ENCODE data around the gene C11orf68.

The C11orf68 gene

DNA sequence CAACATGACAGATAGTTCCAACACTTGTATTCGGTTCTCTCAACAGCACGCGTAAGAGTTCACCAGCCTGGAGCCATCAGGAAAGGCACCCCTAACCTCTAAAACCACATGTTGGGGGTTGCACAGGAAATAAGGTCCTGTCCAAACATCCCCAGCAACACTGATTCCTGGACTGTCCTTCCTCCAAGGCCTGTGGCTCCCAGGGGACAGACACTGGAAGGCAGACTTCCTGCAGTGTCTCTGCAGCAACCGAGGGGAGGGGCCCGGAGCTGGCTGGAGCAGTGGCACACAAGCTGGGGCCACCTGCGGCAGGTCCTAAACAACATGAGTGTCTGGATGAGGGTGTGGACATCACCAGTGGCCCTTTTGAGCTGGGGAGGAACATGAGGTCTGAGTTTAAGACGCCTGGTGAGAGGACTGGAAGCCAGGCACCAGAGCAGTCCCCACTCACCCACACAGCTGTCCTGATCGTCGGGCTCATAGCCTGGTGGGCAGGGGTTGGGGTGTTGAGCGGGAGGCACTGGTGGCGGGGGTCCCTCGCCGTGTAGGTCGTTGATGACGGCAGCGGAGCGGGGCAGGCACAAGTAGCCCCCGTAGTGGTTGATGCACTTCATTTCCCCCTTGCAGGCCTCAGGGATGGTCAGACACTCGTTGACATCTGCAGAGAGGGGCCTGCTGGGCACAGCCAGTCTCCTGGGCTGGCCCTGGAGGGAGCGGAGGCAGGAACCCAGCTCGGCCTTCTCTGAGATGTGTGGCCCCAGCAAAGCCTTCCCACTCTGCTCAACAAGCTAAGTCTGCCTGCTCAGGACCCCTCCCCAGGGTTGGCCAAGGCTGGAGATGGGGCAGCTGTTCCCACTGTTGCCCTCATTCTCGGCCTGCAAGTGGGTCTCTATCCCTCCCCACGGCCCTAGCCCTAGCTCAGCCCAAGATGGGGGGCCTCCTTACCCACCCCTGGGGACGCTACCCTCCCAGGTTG is 47.9 kb downstream of the C11orf68 start:
- peak overlapping the region; percentile 18 for H3K27ac ChIP-seq

DNA sequence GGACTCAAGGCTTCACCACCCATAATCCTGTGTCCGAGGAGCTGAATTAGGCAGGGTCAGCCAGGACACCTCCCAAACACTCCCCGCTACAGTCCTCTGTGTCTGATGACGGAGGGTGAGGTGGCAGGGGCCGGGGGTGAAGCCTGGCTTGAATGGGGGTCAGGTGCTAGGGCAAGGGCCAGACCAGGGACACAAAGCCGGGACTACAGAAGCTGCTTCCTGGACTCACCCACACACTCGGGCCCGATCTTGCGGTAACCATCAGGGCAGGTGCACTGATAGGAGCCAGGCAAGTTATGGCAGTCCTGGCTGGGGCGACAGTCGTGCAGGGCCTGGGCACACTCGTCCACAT is 48.6 kb downstream of the C11orf68 start:
- in situ Hi-C loops (cut with HindIII; ENCODE audit: low pct_ligation_motif_present, low sequenced_read_pairs) = no loop called here
- no peak overlapping the region for H3K27ac ChIP-seq
- TF ChIP-seq, protein P1, sequence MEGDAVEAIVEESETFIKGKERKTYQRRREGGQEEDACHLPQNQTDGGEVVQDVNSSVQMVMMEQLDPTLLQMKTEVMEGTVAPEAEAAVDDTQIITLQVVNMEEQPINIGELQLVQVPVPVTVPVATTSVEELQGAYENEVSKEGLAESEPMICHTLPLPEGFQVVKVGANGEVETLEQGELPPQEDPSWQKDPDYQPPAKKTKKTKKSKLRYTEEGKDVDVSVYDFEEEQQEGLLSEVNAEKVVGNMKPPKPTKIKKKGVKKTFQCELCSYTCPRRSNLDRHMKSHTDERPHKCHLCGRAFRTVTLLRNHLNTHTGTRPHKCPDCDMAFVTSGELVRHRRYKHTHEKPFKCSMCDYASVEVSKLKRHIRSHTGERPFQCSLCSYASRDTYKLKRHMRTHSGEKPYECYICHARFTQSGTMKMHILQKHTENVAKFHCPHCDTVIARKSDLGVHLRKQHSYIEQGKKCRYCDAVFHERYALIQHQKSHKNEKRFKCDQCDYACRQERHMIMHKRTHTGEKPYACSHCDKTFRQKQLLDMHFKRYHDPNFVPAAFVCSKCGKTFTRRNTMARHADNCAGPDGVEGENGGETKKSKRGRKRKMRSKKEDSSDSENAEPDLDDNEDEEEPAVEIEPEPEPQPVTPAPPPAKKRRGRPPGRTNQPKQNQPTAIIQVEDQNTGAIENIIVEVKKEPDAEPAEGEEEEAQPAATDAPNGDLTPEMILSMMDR (IDR thresholded peaks at IDR 0.05; ENCODE audit: low read depth, low read length, missing control alignments) = no peak
- peak overlapping the region; percentile 9 for H3K4me3 ChIP-seq (ENCODE audit: low read depth, low read length)
- H3K27me3 ChIP-seq (replicated peaks) = no peaks in the 10 kb centered on the region
- DNase-seq = no peak
- H3K36me3 ChIP-seq (replicated peaks) = peaks cover 45% of the 10 kb centered on the region

More for the DNA sequence above, 47.9 kb downstream of the C11orf68 start:
- TF ChIP-seq, protein P1 (IDR thresholded peaks at IDR 0.05; ENCODE audit: low read depth, low read length, missing control alignments) = no peak
- Histone ChIP-seq H3K36me3 (replicated peaks) (peaks cover 38% of the 10 kb centered on the region), H3K27me3 (replicated peaks) (no peaks in the 10 kb centered on the region), H3K4me3 (ENCODE audit: low read depth, low read length) (peak overlapping the region; percentile 72)
- DNase-seq = no peak
- in situ Hi-C loops (cut with HindIII; ENCODE audit: low pct_ligation_motif_present, low sequenced_read_pairs) = no loop called here

DNA sequence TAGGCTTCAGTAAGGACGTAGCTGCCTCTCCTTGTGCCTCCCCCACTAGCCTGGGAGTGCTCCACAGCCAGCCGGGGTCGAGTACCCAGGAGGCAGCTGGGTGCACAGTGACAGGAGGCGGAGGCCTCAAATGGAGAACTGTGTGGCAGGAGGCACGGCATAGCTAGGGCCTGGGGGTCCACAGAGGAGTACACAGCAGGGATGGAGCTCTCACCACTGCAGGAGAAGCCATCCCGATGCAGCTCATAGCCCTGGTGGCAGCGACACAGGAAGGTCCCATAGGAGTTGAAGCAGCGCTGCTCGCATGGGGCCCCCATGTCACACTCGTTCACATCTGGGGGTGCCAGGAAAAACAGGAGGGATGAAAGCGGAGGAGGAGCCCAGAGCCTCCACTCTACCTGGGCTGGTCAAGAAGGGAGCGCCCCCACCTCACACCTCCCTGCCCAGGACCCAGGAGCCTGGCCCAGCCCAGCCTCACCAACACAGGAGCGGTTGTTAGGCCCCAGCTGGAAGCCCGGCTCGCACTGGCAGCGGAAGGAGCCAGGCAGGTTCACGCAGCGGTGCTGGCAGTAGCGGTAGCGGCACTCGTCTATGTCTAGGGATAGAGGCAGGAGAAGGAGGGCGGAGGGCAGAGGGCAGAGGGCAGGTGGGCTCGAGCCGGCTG is 49.1 kb downstream of the C11orf68 start:
- TF ChIP-seq, protein P1 (IDR thresholded peaks at IDR 0.05; ENCODE audit: low read depth, low read length, missing control alignments) = no peak
- in situ Hi-C loops (cut with HindIII; ENCODE audit: low pct_ligation_motif_present, low sequenced_read_pairs) = no loop called here

DNA sequence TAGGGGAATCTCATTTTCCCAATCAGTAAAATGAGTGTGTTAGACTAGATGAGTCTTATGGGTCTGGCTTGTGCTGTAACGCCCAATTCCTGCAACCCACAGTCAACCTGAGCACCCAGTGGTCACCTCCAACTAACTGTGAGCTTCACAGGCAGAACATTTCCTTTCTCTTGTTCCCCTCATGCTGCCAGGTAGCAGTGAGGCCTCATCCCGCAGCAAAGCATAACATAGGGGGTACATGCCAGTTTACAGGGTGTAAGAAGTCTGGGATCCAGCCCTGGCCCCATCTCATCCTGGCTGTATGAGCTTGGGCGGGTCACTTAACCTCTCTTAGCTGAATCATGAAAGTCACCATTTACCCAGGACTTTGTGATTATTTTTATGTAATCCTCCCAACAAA is 50.0 kb downstream of the C11orf68 start:
- no peak overlapping the region for H3K4me3 ChIP-seq (ENCODE audit: low read depth, low read length)
- no peak overlapping the region for H3K27ac ChIP-seq
- no peaks in the 10 kb centered on the region for H3K27me3 ChIP-seq (replicated peaks)
- in situ Hi-C loops (cut with HindIII; ENCODE audit: low pct_ligation_motif_present, low sequenced_read_pairs) = no loop called here
- TF ChIP-seq, protein P1 (IDR thresholded peaks at IDR 0.05; ENCODE audit: low read depth, low read length, missing control alignments) = no peak
- peaks cover 59% of the 10 kb centered on the region for H3K36me3 ChIP-seq (replicated peaks)
- DNase-seq = no peak

More for the DNA sequence above, 49.1 kb downstream of the C11orf68 start:
- Histone ChIP-seq H3K27ac (no peak overlapping the region), H3K36me3 (replicated peaks) (peaks cover 50% of the 10 kb centered on the region), H3K27me3 (replicated peaks) (no peaks in the 10 kb centered on the region), H3K4me3 (ENCODE audit: low read depth, low read length) (no peak overlapping the region)
- DNase-seq = no peak

DNA sequence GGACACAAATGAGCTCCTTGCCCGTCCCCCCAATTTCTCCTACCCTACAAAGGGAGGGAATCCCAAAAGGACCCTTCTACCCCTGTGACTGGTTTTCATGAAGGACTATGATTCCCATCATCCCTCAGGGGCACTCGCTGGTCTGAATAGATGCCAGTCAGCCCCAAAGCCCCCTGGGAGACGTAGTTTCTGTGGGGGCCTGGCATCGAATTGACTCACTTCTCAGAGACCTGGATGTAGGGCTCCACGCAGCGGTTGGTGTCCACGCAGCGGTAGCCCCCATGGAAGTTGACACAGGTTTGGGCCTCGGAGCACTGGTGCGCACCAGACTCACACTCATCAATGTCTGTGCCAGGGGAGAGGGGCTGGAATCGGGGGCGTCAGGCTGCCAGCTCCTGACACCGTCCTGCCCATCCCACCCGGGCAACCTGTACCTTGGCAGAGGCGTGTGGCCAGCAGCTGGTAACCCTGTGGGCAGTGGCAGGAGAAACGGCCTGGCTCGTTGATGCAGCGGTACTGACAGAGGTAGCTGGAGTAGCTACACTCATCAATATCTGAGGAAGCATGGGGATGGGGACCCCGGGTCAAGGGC is 50.7 kb downstream of the C11orf68 start:
- TF ChIP-seq, protein P1 (IDR thresholded peaks at IDR 0.05; ENCODE audit: low read depth, low read length, missing control alignments) = no peak
- H3K27me3 ChIP-seq (replicated peaks) = no peaks in the 10 kb centered on the region
- no peak for DNase-seq
- no peak overlapping the region for H3K4me3 ChIP-seq (ENCODE audit: low read depth, low read length)
- no peak overlapping the region for H3K27ac ChIP-seq
- in situ Hi-C loops (cut with HindIII; ENCODE audit: low pct_ligation_motif_present, low sequenced_read_pairs) = no loop called here
- peaks cover 66% of the 10 kb centered on the region for H3K36me3 ChIP-seq (replicated peaks)
